GM18508 (cell line): ENCODE measurements around the gene NOTUM.

Source experiments
- ATAC-seq: cut with Tn5 transposase; IDR thresholded peaks from one replicate; pipeline ENCODE4 v1.9.1; 2021; ENCODE audit warnings: moderate number of reproducible peaks; ENCODE audit not compliant: insufficient read depth, unreplicated experiment

The NOTUM gene

GRCh38 chr17:81980122-81980521 lies 19.1 kb upstream of the NOTUM start:
- no peak for ATAC-seq

GRCh38 chr17:81978524-81979298 lies 17.7 kb upstream of the NOTUM start:
- no peak for ATAC-seq

GRCh38 chr17:81977211-81977808 lies 16.3 kb upstream of the NOTUM start, which contains the start of gene ASPSCR1:
TSS of gene ASPSCR1 (plus strand) at chr17:81977629. CDS start at chr17:81977647, 18 bp downstream.
- ATAC-seq: no peak

GRCh38 chr17:81976332-81977210 lies 15.6 kb upstream of the NOTUM start:
- ATAC-seq: no peak

GRCh38 chr17:81973432-81973831 lies 12.4 kb upstream of the NOTUM start:
- no peak for ATAC-seq

GRCh38 chr17:81968850-81969812 lies 8.1 kb upstream of the NOTUM start:
- ATAC-seq: no peak

GRCh38 chr17:81968396-81968745 lies 7.4 kb upstream of the NOTUM start:
- no peak for ATAC-seq

- no peak for ATAC-seq
Observed at GRCh38 chr17:81967533-81968395, 6.8 kb upstream of the NOTUM start.

GRCh38 chr17:81967244-81967532 lies 6.2 kb upstream of the NOTUM start:
- no peak for ATAC-seq

GRCh38 chr17:81966343-81967243 lies 5.6 kb upstream of the NOTUM start:
- no peak for ATAC-seq

- ATAC-seq: no peak
Observed at GRCh38 chr17:81964081-81964849, 3.3 kb upstream of the NOTUM start.

- no peak for ATAC-seq
Observed at GRCh38 chr17:81962499-81963441, 1.8 kb upstream of the NOTUM start.

GRCh38 chr17:81961521-81962498 lies 823 bp upstream of the NOTUM start:
- ATAC-seq: no peak

GRCh38 chr17:81960130-81960958 lies 643 bp downstream of the NOTUM start:
- ATAC-seq: no peak
